Hepatocyte (in vitro differentiated cells): Measurements from ENCODE around the gene ETV5. TPM values are rescaled to one million over a fixed set of nuclear protein-coding genes. Genes with fewer than 3 reads are reported as not detected.

ENCODE experiments used
- DNase-seq: peaks from one replicate; pipeline ENCODE4 v3.0.0-alpha.2; 2016; ENCODE audit warnings: low spot score
- H2AFZ ChIP-seq: fragments of 200-600 bp; sonication (generic); 2 replicates; pipeline ENCODE4 v1.6.0; 2016; ENCODE audit warnings: antibody characterized with exemption, mild to moderate bottlenecking
- H3K27ac ChIP-seq: fragments of 200-600 bp; sonication (generic); 2 replicates; pipeline ENCODE4 v1.5.1; 2016; ENCODE audit warnings: mild to moderate bottlenecking
- H3K27me3 ChIP-seq: fragments of 200-600 bp; sonication (generic); 2 replicates; pipeline ENCODE4 v1.6.1; 2016
- H3K36me3 ChIP-seq: fragments of 200-600 bp; sonication (generic); replicated peaks from 2 replicates; pipeline ENCODE4 v1.5.1; 2016; ENCODE audit warnings: low read depth; ENCODE audit not compliant: insufficient read depth
- H3K4me1 ChIP-seq: fragments of 200-600 bp; sonication (generic); 2 replicates; pipeline ENCODE4 v1.5.1; 2016; ENCODE audit warnings: mild to moderate bottlenecking, moderate library complexity; ENCODE audit not compliant: insufficient read depth
- H3K4me2 ChIP-seq: fragments of 200-600 bp; sonication (generic); 2 replicates; pipeline ENCODE4 v1.6.0; 2016
- H3K4me3 ChIP-seq: fragments of 200-600 bp; sonication (generic); 2 replicates; pipeline ENCODE4 v1.5.1; 2016; ENCODE audit warnings: mild to moderate bottlenecking
- H3K79me2 ChIP-seq: fragments of 200-600 bp; sonication (generic); 2 replicates; pipeline ENCODE4 v1.6.0; 2017; ENCODE audit warnings: mild to moderate bottlenecking
- H3K9me2 ChIP-seq: fragments of 200-600 bp; sonication (generic); replicated peaks from 2 replicates; pipeline ENCODE4 v1.6.0; 2017; ENCODE audit warnings: mild to moderate bottlenecking; ENCODE audit not compliant: insufficient read depth
- H3K9me3 ChIP-seq: fragments of 200-600 bp; sonication (generic); 2 replicates; pipeline ENCODE4 v1.5.1; 2016; ENCODE audit warnings: low read depth, mild to moderate bottlenecking
- H4K20me1 ChIP-seq: fragments of 200-600 bp; sonication (generic); 2 replicates; pipeline ENCODE4 v1.6.0; 2016; ENCODE audit warnings: mild to moderate bottlenecking; ENCODE audit not compliant: insufficient read depth, poor library complexity, severe bottlenecking
- EZH2 ChIP-seq: fragments of 200-600 bp; sonication (generic); IDR thresholded peaks from 2 replicates; pipeline ENCODE4 v1.6.1; 2016; ENCODE audit warnings: antibody characterized with exemption, mild to moderate bottlenecking, borderline replicate concordance
- EZH2phosphoT487 ChIP-seq: fragments of 200-600 bp; sonication (generic); IDR thresholded peaks from one replicate; pipeline ENCODE4 v1.6.1; 2018; ENCODE audit warnings: antibody characterized with exemption, mild to moderate bottlenecking, low read depth, moderate library complexity; ENCODE audit not compliant: unreplicated experiment, severe bottlenecking
- WGBS: methylation state at CpG from one replicate; pipeline ENCODE4 v1.1.6; 2016; ENCODE audit warnings: low lambda C conversion rate; ENCODE audit errors: missing lambda C conversion rate; 5-methylcytosine and 5-hydroxymethylcytosine counted together
- polyA plus RNA-seq: library from polyadenylated mRNA; unstranded; fragments of >200 nt; fragmentation: Nextera tagmentation; extraction: Ambion mirVana; gene quantifications from 2 replicates; pipeline ENCODE4 v1.2.1, GENCODE V29; 2016
- total RNA-seq: library from RNA; depleted of rRNA; stranded (reverse); fragments of >200 nt; gene quantifications from 2 replicates; pipeline ENCODE4 v1.2.3, GENCODE V29; 2014
- TF ChIP-seq, protein P1 (sequence below): fragments of 200-600 bp; sonication (generic); IDR thresholded peaks from 2 replicates; pipeline ENCODE4 v1.5.1; 2016; ENCODE audit warnings: antibody characterized with exemption, mild to moderate bottlenecking; ENCODE audit not compliant: poor library complexity

The ETV5 gene
- total and polyA plus RNA-seq, 2 experiments from 2014 or later = 12.2 to 15.0 TPM

- no peak overlapping the region for H3K4me2 ChIP-seq
- H3K27me3 ChIP-seq = no peaks in the 10 kb centered on the region
- DNase-seq = no peak
- no peak for TF ChIP-seq EZH2phosphoT487
- TF ChIP-seq EZH2 = no peak
- TF ChIP-seq, protein P1, sequence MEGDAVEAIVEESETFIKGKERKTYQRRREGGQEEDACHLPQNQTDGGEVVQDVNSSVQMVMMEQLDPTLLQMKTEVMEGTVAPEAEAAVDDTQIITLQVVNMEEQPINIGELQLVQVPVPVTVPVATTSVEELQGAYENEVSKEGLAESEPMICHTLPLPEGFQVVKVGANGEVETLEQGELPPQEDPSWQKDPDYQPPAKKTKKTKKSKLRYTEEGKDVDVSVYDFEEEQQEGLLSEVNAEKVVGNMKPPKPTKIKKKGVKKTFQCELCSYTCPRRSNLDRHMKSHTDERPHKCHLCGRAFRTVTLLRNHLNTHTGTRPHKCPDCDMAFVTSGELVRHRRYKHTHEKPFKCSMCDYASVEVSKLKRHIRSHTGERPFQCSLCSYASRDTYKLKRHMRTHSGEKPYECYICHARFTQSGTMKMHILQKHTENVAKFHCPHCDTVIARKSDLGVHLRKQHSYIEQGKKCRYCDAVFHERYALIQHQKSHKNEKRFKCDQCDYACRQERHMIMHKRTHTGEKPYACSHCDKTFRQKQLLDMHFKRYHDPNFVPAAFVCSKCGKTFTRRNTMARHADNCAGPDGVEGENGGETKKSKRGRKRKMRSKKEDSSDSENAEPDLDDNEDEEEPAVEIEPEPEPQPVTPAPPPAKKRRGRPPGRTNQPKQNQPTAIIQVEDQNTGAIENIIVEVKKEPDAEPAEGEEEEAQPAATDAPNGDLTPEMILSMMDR = no peak
- H3K9me3 ChIP-seq = no peaks in the 10 kb centered on the region
- no peaks in the 10 kb centered on the region for H3K9me2 ChIP-seq
- no peak overlapping the region for H2AFZ ChIP-seq
- no peaks in the 10 kb centered on the region for H3K36me3 ChIP-seq
- 74% methylated on average over 8 of the region's 8 CpGs for WGBS
- no peaks in the 10 kb centered on the region for H4K20me1 ChIP-seq
- no peaks in the 10 kb centered on the region for H3K4me1 ChIP-seq
- no peak overlapping the region for H3K4me3 ChIP-seq
- no peak overlapping the region for H3K27ac ChIP-seq
- no peaks in the 10 kb centered on the region for H3K79me2 ChIP-seq
Measured at GRCh38 chr3:186152361-186152798, 43.5 kb upstream of the ETV5 start.

DNA sequence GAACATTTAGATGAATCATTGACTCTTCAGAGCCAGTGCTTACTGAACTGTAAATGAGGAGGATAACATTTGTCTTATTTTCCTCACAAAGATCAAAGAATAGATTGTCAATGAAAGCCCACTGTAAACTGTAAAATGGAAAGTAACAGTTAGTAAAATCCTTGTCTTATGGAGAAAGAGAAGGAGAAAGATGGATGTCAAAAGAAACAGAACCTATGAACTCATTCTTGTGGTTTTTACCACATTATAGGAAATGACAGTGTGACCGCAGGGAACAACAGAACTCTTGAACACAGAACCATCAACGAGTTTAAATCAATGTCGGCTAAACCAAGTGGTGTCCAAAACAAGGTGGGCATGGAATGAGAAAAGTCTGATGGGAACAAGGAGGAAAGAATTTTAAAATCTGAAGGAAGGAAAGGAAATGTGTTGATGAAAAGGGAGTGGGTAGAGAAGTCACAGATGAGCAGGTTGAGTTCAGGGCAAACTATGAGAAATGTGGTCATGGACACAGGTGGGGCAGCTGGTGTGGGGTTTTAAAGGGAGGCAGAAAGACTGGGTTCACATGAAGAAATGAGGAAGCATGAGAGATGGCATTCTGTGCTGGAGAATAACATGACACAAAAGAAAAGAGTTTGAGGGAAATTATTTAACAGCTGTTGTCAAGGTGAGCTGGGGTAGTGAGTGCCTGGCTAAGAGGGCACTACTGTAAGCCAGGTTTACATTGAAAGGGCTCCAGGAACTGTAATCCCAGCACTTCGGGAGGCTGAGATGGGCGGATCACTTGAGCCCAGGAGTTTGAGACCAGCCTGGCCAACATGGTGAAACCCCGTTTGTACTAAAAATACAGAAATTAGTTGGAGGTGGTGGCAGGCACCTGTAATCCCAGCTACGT lies 42.4 kb upstream of the ETV5 start:
- TF ChIP-seq, protein P1 = no peak
- no peak for TF ChIP-seq EZH2
- no peak for TF ChIP-seq EZH2phosphoT487
- Histone ChIP-seq H3K36me3 (no peaks in the 10 kb centered on the region), H3K79me2 (no peaks in the 10 kb centered on the region), H3K4me3 (no peak overlapping the region), H3K27me3 (no peaks in the 10 kb centered on the region), H4K20me1 (no peaks in the 10 kb centered on the region), H3K27ac (no peak overlapping the region), H3K4me1 (no peaks in the 10 kb centered on the region), H3K9me3 (no peaks in the 10 kb centered on the region), H3K9me2 (no peaks in the 10 kb centered on the region), H2AFZ (no peak overlapping the region), H3K4me2 (no peak overlapping the region)
- 93% methylated on average over 7 of the region's 7 CpGs for WGBS
- DNase-seq = no peak

GRCh38 chr3:186150041-186150830 lies 41.3 kb upstream of the ETV5 start:
- H2AFZ ChIP-seq = no peak overlapping the region
- 77% methylated on average over 11 of the region's 11 CpGs for WGBS
- H3K27me3 ChIP-seq = no peaks in the 10 kb centered on the region
- DNase-seq = no peak
- H3K4me1 ChIP-seq = no peaks in the 10 kb centered on the region
- no peaks in the 10 kb centered on the region for H3K79me2 ChIP-seq
- H3K4me3 ChIP-seq = no peak overlapping the region
- no peaks in the 10 kb centered on the region for H3K9me3 ChIP-seq
- no peak overlapping the region for H3K27ac ChIP-seq
- H3K9me2 ChIP-seq = no peaks in the 10 kb centered on the region
- no peaks in the 10 kb centered on the region for H3K36me3 ChIP-seq
- TF ChIP-seq, protein P1 = no peak
- TF ChIP-seq EZH2phosphoT487 (no peak), EZH2 (no peak)
- H4K20me1 ChIP-seq = no peaks in the 10 kb centered on the region
- H3K4me2 ChIP-seq = no peak overlapping the region
